GM23338 (cell line): Measurements from ENCODE around the gene HSPBP1. TPM values are rescaled to one million over a fixed set of nuclear protein-coding genes. Genes with fewer than 3 reads are reported as not detected.
A peak's percentile ranks its signal among the peaks of the same experiment; 100 is the strongest.

Experiments
- ATAC-seq: fragments of 200-7000 bp; cut with Tn5 transposase; 3 replicates; pipeline ENCODE4 v1.9.1; 2020
- DNase-seq: peaks from one replicate; pipeline ENCODE4 v3.0.0-alpha.2; 2015; ENCODE audit warnings: low spot score
- H2AFZ ChIP-seq: fragments of 200-600 bp; sonication (generic); 2 replicates; pipeline ENCODE4 v1.8.0; 2016; ENCODE audit warnings: antibody characterized with exemption, mild to moderate bottlenecking, moderate library complexity
- H3F3A ChIP-seq: fragments of 200-600 bp; sonication (generic); replicated peaks from 2 replicates; pipeline ENCODE4 v1.8.0; 2017; ENCODE audit warnings: antibody characterized with exemption, mixed run types, low read depth
- H3K27ac ChIP-seq: fragments of 200-600 bp; sonication (generic); 2 replicates; pipeline ENCODE4 v1.6.1; 2016; ENCODE audit warnings: low read depth
- H3K27me3 ChIP-seq: fragments of 200-600 bp; sonication (generic); 2 replicates; pipeline ENCODE4 v1.8.0; 2016; ENCODE audit warnings: mild to moderate bottlenecking, mixed run types, moderate library complexity; ENCODE audit not compliant: insufficient read depth
- H3K36me3 ChIP-seq: fragments of 200-600 bp; sonication (generic); 2 replicates; pipeline ENCODE4 v1.8.0; 2016; ENCODE audit warnings: mild to moderate bottlenecking; ENCODE audit not compliant: insufficient read depth
- H3K4me1 ChIP-seq: fragments of 200-600 bp; sonication (generic); 2 replicates; pipeline ENCODE4 v1.8.0; 2016; ENCODE audit warnings: mild to moderate bottlenecking, moderate library complexity; ENCODE audit not compliant: insufficient read depth
- H3K4me2 ChIP-seq: fragments of 200-600 bp; sonication (generic); 2 replicates; pipeline ENCODE4 v1.7.1; 2017; ENCODE audit warnings: mixed run types
- H3K4me3 ChIP-seq: fragments of 200-600 bp; sonication (generic); 2 replicates; pipeline ENCODE4 v1.6.1; 2016; ENCODE audit warnings: mixed run types
- H3K79me2 ChIP-seq: fragments of 200-600 bp; sonication (generic); replicated peaks from 2 replicates; pipeline ENCODE4 v1.8.0; 2017; ENCODE audit warnings: mild to moderate bottlenecking; ENCODE audit not compliant: insufficient read depth
- H3K9me2 ChIP-seq: fragments of 200-600 bp; sonication (generic); 2 replicates; pipeline ENCODE4 v1.8.0; 2017; ENCODE audit not compliant: insufficient read depth
- H4K20me1 ChIP-seq: fragments of 200-600 bp; sonication (generic); replicated peaks from 2 replicates; pipeline ENCODE4 v1.8.0; 2017; ENCODE audit warnings: mild to moderate bottlenecking; ENCODE audit not compliant: insufficient read depth
- H3K27ac Mint-ChIP-seq: 2 replicates; pipeline ENCODE4 v1.8.0; 2020; ENCODE audit warnings: inconsistent platforms, mild to moderate bottlenecking, moderate library complexity, mixed read lengths
- H3K27me3 Mint-ChIP-seq: 3 replicates; pipeline ENCODE4 v1.8.0; 2022; ENCODE audit warnings: low read depth, mild to moderate bottlenecking, moderate library complexity, mixed read lengths, inconsistent platforms; ENCODE audit not compliant: insufficient read depth, poor library complexity
- H3K36me3 Mint-ChIP-seq: 3 replicates; pipeline ENCODE4 v1.8.0; 2021; ENCODE audit warnings: low read depth, mild to moderate bottlenecking, inconsistent platforms, moderate library complexity, mixed read lengths
- H3K4me1 Mint-ChIP-seq: 3 replicates; pipeline ENCODE4 v1.8.0; 2020; ENCODE audit warnings: mild to moderate bottlenecking, inconsistent platforms, mixed read lengths
- H3K4me3 Mint-ChIP-seq: 3 replicates; pipeline ENCODE4 v1.8.0; 2021; ENCODE audit warnings: moderate library complexity, mild to moderate bottlenecking, inconsistent platforms, mixed read lengths
- H3K9me3 Mint-ChIP-seq: 3 replicates; pipeline ENCODE4 v1.8.0; 2020; ENCODE audit warnings: moderate library complexity, mild to moderate bottlenecking, inconsistent platforms, mixed read lengths
- CREB1 ChIP-seq: fragments of 250-450 bp; sonication (Bioruptor Pico); IDR thresholded peaks from 2 replicates; pipeline ENCODE4 v1.5.0; 2020; ENCODE audit warnings: low read depth, mild to moderate bottlenecking, moderate library complexity
- ETS1 ChIP-seq: IDR thresholded peaks from 2 replicates; pipeline ENCODE4 v1.6.1; 2016; ENCODE audit warnings: antibody characterized with exemption
- EZH2 ChIP-seq: fragments of 200-600 bp; sonication (generic); IDR thresholded peaks from one replicate; pipeline ENCODE4 v1.8.0; 2017; ENCODE audit warnings: antibody characterized with exemption, mild to moderate bottlenecking, low read depth; ENCODE audit not compliant: unreplicated experiment
- JUNB ChIP-seq: IDR thresholded peaks from one replicate; pipeline ENCODE4 v1.6.1; 2016; ENCODE audit warnings: antibody characterized with exemption; ENCODE audit not compliant: unreplicated experiment
- NANOG ChIP-seq: IDR thresholded peaks from 2 replicates; pipeline ENCODE4 v1.6.1; 2016; ENCODE audit warnings: antibody characterized with exemption, borderline replicate concordance
- POLR2AphosphoS5 ChIP-seq: IDR thresholded peaks from 2 replicates; pipeline ENCODE4 v1.6.1; 2016; ENCODE audit warnings: antibody characterized with exemption, low read depth
- ZNF114 ChIP-seq: fragments of 250-450 bp; sonication (Bioruptor Pico); IDR thresholded peaks from 2 replicates; pipeline ENCODE4 v1.5.0; 2020; ENCODE audit warnings: mild to moderate bottlenecking, moderate library complexity
- ZNF331 ChIP-seq: fragments of 250-450 bp; sonication (Bioruptor Pico); IDR thresholded peaks from 2 replicates; pipeline ENCODE4 v1.5.0; 2020; ENCODE audit warnings: low read depth, mild to moderate bottlenecking, moderate library complexity
- ZNF462 ChIP-seq: fragments of 250-450 bp; sonication (Bioruptor Pico); IDR thresholded peaks from 2 replicates; pipeline ENCODE4 v1.5.0; 2020; ENCODE audit warnings: mild to moderate bottlenecking, moderate library complexity
- polyA plus RNA-seq: library from polyadenylated mRNA; unstranded; fragments of >200 nt; fragmentation: Nextera tagmentation; extraction: Ambion mirVana; gene quantifications from 2 replicates; pipeline ENCODE4 v1.2.1, GENCODE V29; 2016
- total RNA-seq: library from RNA; depleted of rRNA; stranded (reverse); fragments of >200 nt; shearing (Covaris generic); gene quantifications from 2 replicates; pipeline ENCODE4 v1.2.3, GENCODE V29; 2014

HSPBP1 gene
- total and polyA plus RNA-seq, 2 experiments from 2014 or later, result 83.6 to 91.1 TPM

GRCh38 chr19:55251341-55252081, 28.4 kb downstream of the HSPBP1 start:
- ATAC-seq (no peak), DNase-seq (no peak)
- Histone ChIP-seq H3K27ac (0 out of 2 replicates have a peak overlapping the region, but pooled peaks have one; percentile 50), H3K4me2 (no peak overlapping the region), H3K36me3 (no peaks in the 10 kb centered on the region), H3F3A (0 out of 2 replicates have a peak, but pooled peaks cover 2% of the 10 kb centered on the region), H3K9me2 (no peaks in the 10 kb centered on the region), H4K20me1 (peaks cover 35% of the 10 kb centered on the region), H3K79me2 (peaks cover 92% of the 10 kb centered on the region), H3K27me3 (no peaks in the 10 kb centered on the region), H3K4me1 (peaks cover 19% of the 10 kb centered on the region), H2AFZ (no peak overlapping the region), H3K4me3 (no peak overlapping the region)
- Mint-ChIP-seq H3K9me3 (no peaks in the 10 kb centered on the region), H3K27me3 (peaks cover 14% of the 10 kb centered on the region), H3K4me3 (no peak overlapping the region), H3K4me1 (peaks cover 40% of the 10 kb centered on the region), H3K36me3 (no peaks in the 10 kb centered on the region; the same call in 2 of the 3 replicates), H3K27ac (peak overlapping the region; percentile 88)
- TF ChIP-seq POLR2AphosphoS5 (no peak), EZH2 (no peak), ZNF462 (CRISPR knock-in tag) (no peak)

- H3K36me3 Mint-ChIP-seq, result peaks cover 4% of the 10 kb centered on the region; the same call in 2 of the 3 replicates
- H3K79me2 ChIP-seq, result peaks cover 81% of the 10 kb centered on the region
- no peak overlapping the region for H3K27ac ChIP-seq
- no peak overlapping the region for H2AFZ ChIP-seq
- H4K20me1 ChIP-seq, result peaks cover 25% of the 10 kb centered on the region
- peaks cover 29% of the 10 kb centered on the region for H3K4me1 Mint-ChIP-seq
- no peak for ATAC-seq
- H3F3A ChIP-seq, result 0 out of 2 replicates have a peak, but pooled peaks cover 2% of the 10 kb centered on the region
- H3K4me2 ChIP-seq, result no peak overlapping the region
- H3K27ac Mint-ChIP-seq, result peak overlapping the region; percentile 22
- no peaks in the 10 kb centered on the region for H3K9me3 Mint-ChIP-seq
- no peak overlapping the region; the same call in 2 of the 3 replicates for H3K4me3 Mint-ChIP-seq
- H3K4me1 ChIP-seq, result peaks cover 19% of the 10 kb centered on the region
- no peaks in the 10 kb centered on the region for H3K27me3 ChIP-seq
- H3K36me3 ChIP-seq, result no peaks in the 10 kb centered on the region
- H3K4me3 ChIP-seq, result no peak overlapping the region
- peaks cover 14% of the 10 kb centered on the region for H3K27me3 Mint-ChIP-seq
- H3K9me2 ChIP-seq, result no peaks in the 10 kb centered on the region
- no peak for DNase-seq
- TF ChIP-seq ZNF331 (CRISPR knock-in tag) (no peak), CREB1 (CRISPR knock-in tag) (no peak), POLR2AphosphoS5 (no peak), ZNF114 (CRISPR knock-in tag) (no peak), ETS1 (no peak), JUNB (no peak), NANOG (no peak)
These were observed 29.5 kb downstream of the HSPBP1 start for GRCh38 chr19:55250262-55251036.
